ENCODE measurements around the gene FOSL1. TPM values are rescaled to one million over a fixed set of nuclear protein-coding genes. Genes with fewer than 3 reads are reported as not detected.
"Not testable (repeated sequence)": the region's sequence is repeated elsewhere in the genome, so short reads cannot be mapped to it uniquely, and the experiment has no call there.

Gene FOSL1
- total and polyA plus RNA-seq, 2 donors (not counting 1 experiment from before 2014, with no cell fraction given), result 3.5 to 8.8 TPM

DNA sequence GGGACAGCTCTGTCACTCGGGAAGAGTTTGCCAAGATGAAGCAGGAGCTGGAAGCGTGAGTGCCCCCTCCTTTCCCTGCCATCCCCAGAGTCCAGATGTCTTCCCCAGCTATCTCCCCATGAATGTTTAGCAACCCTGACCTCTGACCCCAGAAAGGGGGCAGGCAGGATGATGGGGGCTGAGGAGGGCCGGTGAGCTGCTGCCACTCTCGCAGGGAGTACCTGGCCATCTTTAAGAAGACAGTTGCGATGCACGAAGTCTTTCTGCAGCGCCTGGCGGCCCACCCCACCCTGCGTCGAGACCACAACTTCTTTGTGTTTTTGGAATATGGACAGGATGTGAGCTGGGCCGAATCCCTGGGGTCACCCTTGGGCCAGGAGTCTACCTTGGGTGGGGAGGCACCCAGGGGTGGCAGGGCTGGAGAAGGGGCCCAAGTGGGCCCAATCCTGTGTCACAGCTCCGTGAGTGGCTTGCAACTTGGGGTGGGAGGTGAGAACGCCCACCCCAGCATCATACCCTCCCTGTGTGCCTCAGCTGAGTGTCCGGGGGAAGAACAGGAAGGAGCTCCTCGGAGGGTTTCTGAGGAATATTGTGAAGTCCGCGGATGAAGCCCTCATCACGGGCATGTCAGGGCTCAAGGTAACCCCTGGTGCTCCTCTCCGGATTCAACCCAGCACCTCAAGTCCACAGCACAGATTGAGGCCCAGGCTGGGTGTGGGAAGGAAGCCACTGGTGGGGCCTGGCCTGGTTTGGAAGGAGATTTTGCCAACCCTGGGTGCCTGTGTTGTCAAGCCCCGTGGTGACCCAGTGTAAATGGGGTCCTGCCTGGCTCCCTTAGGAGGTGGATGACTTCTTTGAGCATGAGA lies 49.7 kb downstream of the FOSL1 start:
- H3K4me2 ChIP-seq (ENCODE audit: extremely low read depth, insufficient read depth, low read length), result no peak overlapping the region
- H3K9ac ChIP-seq (ENCODE audit: insufficient read depth, low read length), result no peak overlapping the region
- peaks cover 6% of the 10 kb centered on the region for H3K4me1 ChIP-seq (ENCODE audit: control insufficient read depth, extremely low read depth, insufficient read depth, low read length)
- H3K27ac ChIP-seq (ENCODE audit: insufficient read depth, low read length), result no peak overlapping the region
- TF ChIP-seq, protein P1, sequence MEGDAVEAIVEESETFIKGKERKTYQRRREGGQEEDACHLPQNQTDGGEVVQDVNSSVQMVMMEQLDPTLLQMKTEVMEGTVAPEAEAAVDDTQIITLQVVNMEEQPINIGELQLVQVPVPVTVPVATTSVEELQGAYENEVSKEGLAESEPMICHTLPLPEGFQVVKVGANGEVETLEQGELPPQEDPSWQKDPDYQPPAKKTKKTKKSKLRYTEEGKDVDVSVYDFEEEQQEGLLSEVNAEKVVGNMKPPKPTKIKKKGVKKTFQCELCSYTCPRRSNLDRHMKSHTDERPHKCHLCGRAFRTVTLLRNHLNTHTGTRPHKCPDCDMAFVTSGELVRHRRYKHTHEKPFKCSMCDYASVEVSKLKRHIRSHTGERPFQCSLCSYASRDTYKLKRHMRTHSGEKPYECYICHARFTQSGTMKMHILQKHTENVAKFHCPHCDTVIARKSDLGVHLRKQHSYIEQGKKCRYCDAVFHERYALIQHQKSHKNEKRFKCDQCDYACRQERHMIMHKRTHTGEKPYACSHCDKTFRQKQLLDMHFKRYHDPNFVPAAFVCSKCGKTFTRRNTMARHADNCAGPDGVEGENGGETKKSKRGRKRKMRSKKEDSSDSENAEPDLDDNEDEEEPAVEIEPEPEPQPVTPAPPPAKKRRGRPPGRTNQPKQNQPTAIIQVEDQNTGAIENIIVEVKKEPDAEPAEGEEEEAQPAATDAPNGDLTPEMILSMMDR (conservative IDR thresholded peaks at IDR 0.05 in 1 of 2, IDR thresholded peaks at IDR 0.05 in 1 of 2; ENCODE audit: low read depth in 1 of 2, low read length in 2 of 2), result no peak
- no peak for TF ChIP-seq EZH2 (IDR thresholded peaks at IDR 0.05; ENCODE audit: low read length, missing control alignments)
- peaks cover 39% of the 10 kb centered on the region for H3K36me3 ChIP-seq (ENCODE audit: control insufficient read depth, insufficient read depth, low read length)
- DNase-seq (ENCODE audit: low read depth in 2 of 2), result no peak
- H3K79me2 ChIP-seq (ENCODE audit: control insufficient read depth, insufficient read depth, low read length), result peaks cover 25% of the 10 kb centered on the region
- peaks cover 1% of the 10 kb centered on the region for H4K20me1 ChIP-seq (ENCODE audit: control insufficient read depth, extremely low read depth, insufficient read depth, low read length)
- H3K9me3 ChIP-seq (ENCODE audit: control insufficient read depth, insufficient read depth, low read depth, low read length), result no peaks in the 10 kb centered on the region
- H3K4me3 ChIP-seq (replicated peaks in 1 of 4; ENCODE audit: control extremely low read depth in 1 of 4, insufficient read depth in 1 of 4, low read depth in 3 of 4, low read length in 4 of 4), result no peak overlapping the region
- H3K27me3 ChIP-seq (ENCODE audit: control insufficient read depth, insufficient read depth, low read length), result no peaks in the 10 kb centered on the region
- no peak overlapping the region for H2AFZ ChIP-seq (ENCODE audit: low read length)

DNA sequence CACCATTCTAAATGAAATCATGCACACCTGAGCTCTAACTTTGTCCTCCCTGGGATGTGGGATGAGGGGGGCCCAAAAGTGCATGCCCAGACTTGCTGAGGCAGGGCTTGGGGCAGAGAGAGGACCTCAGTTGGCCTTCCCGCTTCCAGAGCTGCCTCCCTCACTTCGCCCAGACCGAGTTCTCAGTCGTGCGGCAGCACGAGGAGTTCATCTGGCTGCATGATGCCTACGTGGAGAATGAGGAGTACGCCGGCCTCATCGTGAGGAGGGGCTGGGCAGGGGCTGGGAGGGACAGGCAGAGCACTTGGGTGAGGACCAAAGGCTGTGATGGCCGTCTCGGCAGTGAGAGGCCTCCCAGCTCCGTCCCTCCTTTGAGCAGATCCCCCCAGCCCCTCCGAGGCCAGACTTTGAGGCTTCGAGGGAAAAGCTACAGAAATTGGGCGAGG lies 50.4 kb downstream of the FOSL1 start:
- H3K36me3 ChIP-seq (ENCODE audit: control insufficient read depth, insufficient read depth, low read length), result peaks cover 33% of the 10 kb centered on the region
- DNase-seq (ENCODE audit: low read depth in 2 of 2), result no peak
- no peak overlapping the region for H3K4me3 ChIP-seq (replicated peaks in 1 of 4; ENCODE audit: control extremely low read depth in 1 of 4, insufficient read depth in 1 of 4, low read depth in 3 of 4, low read length in 4 of 4)
- no peaks in the 10 kb centered on the region for H3K27me3 ChIP-seq (ENCODE audit: control insufficient read depth, insufficient read depth, low read length)
- no peak overlapping the region for H2AFZ ChIP-seq (ENCODE audit: low read length)
- H3K9me3 ChIP-seq (ENCODE audit: control insufficient read depth, insufficient read depth, low read depth, low read length), result no peaks in the 10 kb centered on the region
- H3K4me2 ChIP-seq (ENCODE audit: extremely low read depth, insufficient read depth, low read length), result no peak overlapping the region
- H3K27ac ChIP-seq (ENCODE audit: insufficient read depth, low read length), result no peak overlapping the region
- H3K79me2 ChIP-seq (ENCODE audit: control insufficient read depth, insufficient read depth, low read length), result peaks cover 18% of the 10 kb centered on the region
- H3K9ac ChIP-seq (ENCODE audit: insufficient read depth, low read length), result no peak overlapping the region
- peaks cover 1% of the 10 kb centered on the region for H4K20me1 ChIP-seq (ENCODE audit: control insufficient read depth, extremely low read depth, insufficient read depth, low read length)
- no peak for TF ChIP-seq EZH2 (IDR thresholded peaks at IDR 0.05; ENCODE audit: low read length, missing control alignments)
- TF ChIP-seq, protein P1 (conservative IDR thresholded peaks at IDR 0.05 in 1 of 2, IDR thresholded peaks at IDR 0.05 in 1 of 2; ENCODE audit: low read depth in 1 of 2, low read length in 2 of 2), result no peak
- H3K4me1 ChIP-seq (ENCODE audit: control insufficient read depth, extremely low read depth, insufficient read depth, low read length), result peaks cover 3% of the 10 kb centered on the region

GRCh38 chr11:65849366-65849765 lies 50.8 kb downstream of the FOSL1 start:
- Histone ChIP-seq H3K9me3 (ENCODE audit: control insufficient read depth, insufficient read depth, low read depth, low read length) (no peaks in the 10 kb centered on the region), H3K27ac (ENCODE audit: insufficient read depth, low read length) (no peak overlapping the region), H4K20me1 (ENCODE audit: control insufficient read depth, extremely low read depth, insufficient read depth, low read length) (peaks cover 1% of the 10 kb centered on the region), H3K4me3 (replicated peaks in 1 of 4; ENCODE audit: control extremely low read depth in 1 of 4, insufficient read depth in 1 of 4, low read depth in 3 of 4, low read length in 4 of 4) (no peak overlapping the region), H3K9ac (ENCODE audit: insufficient read depth, low read length) (no peak overlapping the region), H3K36me3 (ENCODE audit: control insufficient read depth, insufficient read depth, low read length) (peaks cover 30% of the 10 kb centered on the region), H3K4me1 (ENCODE audit: control insufficient read depth, extremely low read depth, insufficient read depth, low read length) (peaks cover 1% of the 10 kb centered on the region), H3K4me2 (ENCODE audit: extremely low read depth, insufficient read depth, low read length) (no peak overlapping the region), H2AFZ (ENCODE audit: low read length) (no peak overlapping the region), H3K79me2 (ENCODE audit: control insufficient read depth, insufficient read depth, low read length) (peaks cover 15% of the 10 kb centered on the region), H3K27me3 (ENCODE audit: control insufficient read depth, insufficient read depth, low read length) (no peaks in the 10 kb centered on the region)
- no peak for DNase-seq (ENCODE audit: low read depth in 2 of 2)
- TF ChIP-seq, protein P1 (conservative IDR thresholded peaks at IDR 0.05 in 1 of 2, IDR thresholded peaks at IDR 0.05 in 1 of 2; ENCODE audit: low read depth in 1 of 2, low read length in 2 of 2), result no peak
- TF ChIP-seq EZH2 (IDR thresholded peaks at IDR 0.05; ENCODE audit: low read length, missing control alignments), result no peak

DNA sequence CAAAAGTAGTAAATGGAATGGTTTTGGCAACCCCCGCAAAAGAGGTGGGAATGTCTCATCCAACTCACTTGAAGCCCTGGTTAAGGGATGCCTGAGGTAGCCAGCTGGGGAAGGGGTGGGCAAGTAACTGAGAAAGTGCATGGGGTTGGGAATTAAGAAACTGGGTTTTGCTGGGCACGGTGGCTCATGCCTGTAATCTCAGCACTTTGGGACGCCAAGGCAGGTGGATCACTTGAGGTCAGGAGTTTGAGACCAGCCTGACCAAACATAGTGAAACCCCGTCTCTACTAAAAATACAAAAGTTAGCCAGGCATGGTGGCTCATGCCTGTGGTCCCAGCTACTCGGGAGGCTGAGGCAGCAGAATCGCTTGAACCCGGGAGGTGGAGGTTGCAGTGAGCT lies 51.5 kb downstream of the FOSL1 start:
- H3K9me3 ChIP-seq (ENCODE audit: control insufficient read depth, insufficient read depth, low read depth, low read length); H2AFZ ChIP-seq (ENCODE audit: low read length); H3K9ac ChIP-seq (ENCODE audit: insufficient read depth, low read length); H3K79me2 ChIP-seq (ENCODE audit: control insufficient read depth, insufficient read depth, low read length); H3K4me2 ChIP-seq (ENCODE audit: extremely low read depth, insufficient read depth, low read length); H4K20me1 ChIP-seq (ENCODE audit: control insufficient read depth, extremely low read depth, insufficient read depth, low read length); H3K27ac ChIP-seq (ENCODE audit: insufficient read depth, low read length); H3K4me1 ChIP-seq (ENCODE audit: control insufficient read depth, extremely low read depth, insufficient read depth, low read length); H3K27me3 ChIP-seq (ENCODE audit: control insufficient read depth, insufficient read depth, low read length); DNase-seq (ENCODE audit: low read depth in 2 of 2); H3K4me3 ChIP-seq (replicated peaks in 1 of 4; ENCODE audit: control extremely low read depth in 1 of 4, insufficient read depth in 1 of 4, low read depth in 3 of 4, low read length in 4 of 4): not testable (repeated sequence)
- peaks cover 23% of the 10 kb centered on the region for H3K36me3 ChIP-seq (ENCODE audit: control insufficient read depth, insufficient read depth, low read length)
